HG02938 (cell line): Measurements from ENCODE around the gene ENOX1.
"Not testable (repeated sequence)": the region's sequence is repeated elsewhere in the genome, so short reads cannot be mapped to it uniquely, and the experiment has no call there.

Experiments used
- ATAC-seq: cut with Tn5 transposase; IDR thresholded peaks from one replicate; pipeline ENCODE4 v1.9.1; 2021; ENCODE audit warnings: mild to moderate bottlenecking, moderate library complexity; ENCODE audit not compliant: unreplicated experiment

ENOX1 gene

GRCh38 chr13:43786766-43787517 lies at the start of gene ENOX1:
Gene ENOX1, minus strand, starts transcription at chr13:43786972.
- no peak for ATAC-seq

- no peak for ATAC-seq
Observed at GRCh38 chr13:43835701-43836100, 48.9 kb upstream of the ENOX1 start.

GRCh38 chr13:43831088-43831487 lies 44.3 kb upstream of the ENOX1 start:
- ATAC-seq = no peak

- no peak for ATAC-seq
Observed at GRCh38 chr13:43830497-43830881, 43.7 kb upstream of the ENOX1 start.

GRCh38 chr13:43824656-43825055 lies 37.9 kb upstream of the ENOX1 start:
- ATAC-seq = not testable (repeated sequence)

- ATAC-seq = no peak
Observed at GRCh38 chr13:43822969-43823368, 36.2 kb upstream of the ENOX1 start.

- ATAC-seq = no peak
Observed at GRCh38 chr13:43816401-43816889, 29.7 kb upstream of the ENOX1 start.

GRCh38 chr13:43815204-43815603 lies 28.4 kb upstream of the ENOX1 start:
- no peak for ATAC-seq

GRCh38 chr13:43808676-43809075 lies 21.9 kb upstream of the ENOX1 start:
- no peak for ATAC-seq

- no peak for ATAC-seq
Observed at GRCh38 chr13:43805681-43806128, 18.9 kb upstream of the ENOX1 start.

GRCh38 chr13:43805071-43805468 lies 18.3 kb upstream of the ENOX1 start:
- ATAC-seq = no peak

- no peak for ATAC-seq
Observed at GRCh38 chr13:43804461-43805070, 17.8 kb upstream of the ENOX1 start.

- no peak for ATAC-seq
Observed at GRCh38 chr13:43802511-43802910, 15.7 kb upstream of the ENOX1 start.

- ATAC-seq = no peak
Observed at GRCh38 chr13:43800828-43801227, 14.1 kb upstream of the ENOX1 start.

- ATAC-seq = no peak
Observed at GRCh38 chr13:43799191-43799590, 12.4 kb upstream of the ENOX1 start.

GRCh38 chr13:43797869-43798268 lies 11.1 kb upstream of the ENOX1 start:
- no peak for ATAC-seq

- ATAC-seq = no peak
Observed at GRCh38 chr13:43797159-43797558, 10.4 kb upstream of the ENOX1 start.

GRCh38 chr13:43794416-43794815 lies 7.6 kb upstream of the ENOX1 start:
- no peak for ATAC-seq

GRCh38 chr13:43792076-43792881 lies 5.5 kb upstream of the ENOX1 start:
- no peak for ATAC-seq

- ATAC-seq = no peak
Observed at GRCh38 chr13:43787997-43788396, 1.2 kb upstream of the ENOX1 start.

GRCh38 chr13:43787518-43787891 lies 733 bp upstream of the ENOX1 start:
- no peak for ATAC-seq

GRCh38 chr13:43786472-43786765 lies 353 bp downstream of the ENOX1 start:
- no peak for ATAC-seq
